Dedifferentiated amniotic fluid mesenchymal stem cell (primary cell): ENCODE data around the gene SLC35B4.
A peak's percentile ranks its signal among the peaks of the same experiment; 100 is the strongest.

ENCODE experiments used
- DNase-seq: peaks from one replicate; pipeline ENCODE4 v3.0.0-alpha.2; 2016; ENCODE audit errors: extremely low spot score

Gene SLC35B4

GRCh38 chr7:134316539-134317344 is at the start of gene SLC35B4:
SLC35B4 (minus strand) TSS chr7:134316930; CDS start chr7:134316751, 179 bp downstream.
- DNase-seq, result peak; percentile 96

GRCh38 chr7:134366481-134366880 is 49.8 kb upstream of the SLC35B4 start:
- no peak for DNase-seq

GRCh38 chr7:134365341-134366054 is 48.8 kb upstream of the SLC35B4 start:
- DNase-seq, result peak; percentile 66

- DNase-seq, result no peak
Observed at GRCh38 chr7:134364619-134365037, 47.9 kb upstream of the SLC35B4 start.

- no peak for DNase-seq
Observed at GRCh38 chr7:134362587-134363483, 46.1 kb upstream of the SLC35B4 start.

GRCh38 chr7:134359787-134360432 is 43.2 kb upstream of the SLC35B4 start:
- no peak for DNase-seq

- no peak for DNase-seq
Observed at GRCh38 chr7:134357486-134357885, 40.8 kb upstream of the SLC35B4 start.

- DNase-seq, result no peak
Observed at GRCh38 chr7:134356421-134356936, 39.7 kb upstream of the SLC35B4 start.

- no peak for DNase-seq
Observed at GRCh38 chr7:134355927-134356326, 39.2 kb upstream of the SLC35B4 start.

GRCh38 chr7:134355004-134355525 is 38.3 kb upstream of the SLC35B4 start:
- DNase-seq, result no peak

- DNase-seq, result no peak
Observed at GRCh38 chr7:134353411-134353810, 36.7 kb upstream of the SLC35B4 start.

- no peak for DNase-seq
Observed at GRCh38 chr7:134351424-134351823, 34.7 kb upstream of the SLC35B4 start.

- DNase-seq, result no peak
Observed at GRCh38 chr7:134350709-134351108, 34.0 kb upstream of the SLC35B4 start.

GRCh38 chr7:134347567-134347966 is 30.8 kb upstream of the SLC35B4 start:
- DNase-seq, result no peak

- no peak for DNase-seq
Observed at GRCh38 chr7:134343796-134344195, 27.1 kb upstream of the SLC35B4 start.

- no peak for DNase-seq
Observed at GRCh38 chr7:134343136-134343535, 26.4 kb upstream of the SLC35B4 start.

- DNase-seq, result no peak
Observed at GRCh38 chr7:134339475-134339874, 22.7 kb upstream of the SLC35B4 start.

GRCh38 chr7:134337980-134338379 is 21.2 kb upstream of the SLC35B4 start:
- no peak for DNase-seq

GRCh38 chr7:134334408-134334807 is 17.7 kb upstream of the SLC35B4 start:
- no peak for DNase-seq

- DNase-seq, result no peak
Observed at GRCh38 chr7:134333943-134334342, 17.2 kb upstream of the SLC35B4 start.

- DNase-seq, result no peak
Observed at GRCh38 chr7:134332892-134333291, 16.2 kb upstream of the SLC35B4 start.
